ENCODE measurements around the gene FRAS1.
A peak's percentile ranks its signal among the peaks of the same experiment; 100 is the strongest.
"Not testable (repeated sequence)": the region's sequence is repeated elsewhere in the genome, so short reads cannot be mapped to it uniquely, and the experiment has no call there.

FRAS1 gene

GRCh38 chr4:78057135-78057599, at the start of gene FRAS1:
TSS of gene FRAS1 (plus strand) at chr4:78057323. CDS start at chr4:78058010, 687 bp downstream.
- peak in 38 of 56 donors; percentile 7 to 71 (median 42) for DNase-seq

- DNase-seq = not testable (repeated sequence)
These were observed 46.1 kb upstream of the FRAS1 start for GRCh38 chr4:78011003-78011402.

DNA sequence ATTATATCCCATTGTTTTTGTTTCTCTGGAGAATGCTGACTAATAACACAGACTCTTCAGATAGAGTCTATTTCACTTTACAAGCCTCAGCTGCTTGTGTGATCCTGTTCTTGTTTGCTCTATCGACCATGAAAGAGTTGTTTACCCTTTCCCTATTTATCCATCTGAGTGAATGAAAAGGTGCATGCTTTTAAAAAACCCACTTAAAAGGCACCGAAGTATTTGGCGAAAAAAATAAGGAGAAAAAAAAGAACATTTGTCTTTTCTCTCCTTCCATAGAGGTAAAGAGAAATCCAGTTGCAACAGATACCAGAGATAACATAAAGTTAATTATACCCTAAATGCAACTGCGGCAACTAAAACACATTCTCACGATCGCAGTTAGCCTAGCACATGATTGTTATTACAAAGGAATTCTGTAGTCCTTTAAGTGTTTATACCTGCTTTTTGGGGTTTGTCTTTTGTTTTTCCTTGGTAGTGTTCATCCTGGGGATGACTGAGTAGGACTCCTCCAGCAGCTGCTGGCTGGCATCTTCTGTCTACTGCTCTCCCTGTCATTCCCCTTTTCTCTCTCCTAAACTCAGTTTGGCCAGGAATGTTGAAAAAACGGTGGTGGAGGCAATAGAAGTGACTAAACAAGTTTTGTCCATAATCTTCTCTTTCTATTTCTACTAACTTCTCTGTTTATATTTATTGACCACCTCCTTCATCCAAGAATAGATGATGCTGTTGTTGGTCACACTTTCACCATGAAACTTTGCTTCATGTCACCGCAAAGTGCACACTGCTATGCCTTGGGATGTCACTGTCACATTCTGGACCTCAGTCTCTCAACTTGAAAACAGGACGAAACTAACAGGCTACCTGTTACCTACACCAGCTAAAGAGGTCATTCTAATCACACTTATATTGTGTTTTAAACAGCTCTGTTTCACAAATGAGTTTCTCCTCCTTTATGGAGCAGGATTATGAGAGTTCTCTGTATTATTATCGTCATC, 41.9 kb upstream of the FRAS1 start:
- DNase-seq = no peak

DNA sequence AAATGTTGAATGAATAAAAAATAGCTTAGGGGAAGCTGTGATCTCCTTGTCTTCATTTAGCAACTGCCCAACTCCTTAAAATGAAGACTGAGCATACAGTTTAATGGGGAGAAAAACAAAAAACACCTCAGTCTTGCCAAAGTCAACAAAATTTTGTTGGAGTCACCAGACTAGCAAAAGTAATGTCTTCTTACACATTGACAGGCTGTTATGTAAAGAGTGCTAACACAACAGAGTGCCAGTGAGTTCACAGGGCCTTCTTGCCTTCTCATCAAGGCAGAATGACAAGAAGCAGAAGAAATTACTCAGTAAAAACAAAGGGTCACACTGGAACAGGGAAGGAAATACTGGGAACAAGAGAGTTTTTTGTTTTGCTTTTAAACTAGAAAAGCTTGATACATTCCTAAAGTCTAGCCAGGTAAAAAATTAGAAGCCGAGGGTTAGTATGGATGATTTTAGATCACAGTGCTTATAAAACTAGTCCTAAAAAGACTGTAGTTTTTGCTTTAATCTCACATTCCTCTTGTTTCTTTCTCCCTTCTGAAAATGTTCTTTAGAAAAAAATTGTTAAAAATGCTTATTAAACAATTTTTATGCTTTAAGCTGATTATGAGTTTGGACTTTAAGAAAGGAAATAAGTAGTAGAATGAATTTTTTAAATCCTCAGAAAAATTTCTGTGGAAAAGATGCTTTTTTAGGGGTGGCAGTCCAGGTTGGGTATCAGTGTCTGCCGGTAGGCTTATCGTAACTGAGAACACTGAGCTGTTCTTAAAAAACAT, 38.7 kb upstream of the FRAS1 start:
- DNase-seq = no peak

DNA sequence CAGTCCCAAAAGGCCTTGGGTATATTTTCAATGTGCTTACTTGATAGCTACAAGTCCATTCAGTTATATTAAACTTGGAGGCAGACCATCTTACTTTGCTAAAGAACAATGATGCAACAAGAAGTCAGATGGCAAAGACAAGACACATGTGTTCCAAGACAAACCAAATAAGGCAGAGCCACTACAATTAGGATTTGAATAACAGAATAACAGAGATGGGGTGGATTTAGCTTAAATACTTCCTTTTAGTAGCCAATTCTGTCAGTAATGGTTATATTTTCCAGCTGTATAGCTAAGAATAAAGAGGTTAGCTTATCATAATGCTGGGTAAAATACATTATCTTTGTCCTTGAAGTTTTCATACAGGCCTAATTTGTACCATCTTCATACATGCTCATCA, 37.7 kb upstream of the FRAS1 start:
- DNase-seq = no peak

GRCh38 chr4:78020677-78021076, 36.4 kb upstream of the FRAS1 start:
- no peak for DNase-seq

GRCh38 chr4:78022517-78022916, 34.6 kb upstream of the FRAS1 start:
- DNase-seq = no peak

DNA sequence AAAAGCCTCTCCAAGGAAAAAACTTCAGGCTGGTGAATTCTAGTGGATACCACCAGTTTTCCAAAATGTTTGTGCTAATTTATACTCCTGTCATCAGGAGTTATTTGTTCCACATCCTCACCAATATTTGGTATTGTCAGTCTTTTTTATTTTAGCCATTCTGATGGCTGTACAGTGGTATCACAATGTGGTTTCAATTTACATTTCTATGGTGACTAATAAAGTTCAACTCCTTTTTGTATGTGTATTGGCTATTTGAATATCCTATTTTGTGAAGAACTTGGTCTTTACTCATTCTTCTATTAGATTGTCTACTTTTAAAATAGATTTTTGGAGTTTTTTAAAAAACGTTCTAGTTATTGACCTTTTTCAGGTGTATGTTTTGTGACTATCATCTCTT, 33.0 kb upstream of the FRAS1 start:
- DNase-seq = no peak

GRCh38 chr4:78024576-78025091, 32.5 kb upstream of the FRAS1 start:
- DNase-seq = no peak

DNA sequence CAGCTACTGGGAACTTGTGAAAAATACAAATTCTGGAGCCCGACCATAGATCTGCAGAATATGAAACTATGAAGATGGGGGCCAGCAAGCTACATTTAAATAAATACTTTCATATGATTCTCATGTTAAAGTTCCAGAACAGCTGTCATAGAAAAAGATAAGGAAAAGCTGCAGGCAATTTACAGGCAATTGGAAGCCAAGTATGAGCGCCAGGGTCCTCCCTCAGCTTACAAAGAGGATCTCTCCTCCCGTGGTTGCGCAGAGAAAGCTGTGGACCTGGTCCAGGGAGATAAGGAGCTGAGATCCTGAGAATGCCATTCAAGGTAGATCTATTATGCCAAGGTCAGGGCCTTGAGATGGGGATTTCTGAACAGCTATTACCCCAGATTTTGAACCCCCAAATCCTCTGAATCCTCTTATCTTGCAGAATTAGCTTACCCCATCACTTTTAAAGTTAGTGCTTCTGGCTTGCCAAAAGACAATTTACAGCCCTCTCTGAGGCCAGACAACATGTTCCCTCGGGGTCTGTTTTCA, 25.6 kb upstream of the FRAS1 start:
- no peak for DNase-seq

DNA sequence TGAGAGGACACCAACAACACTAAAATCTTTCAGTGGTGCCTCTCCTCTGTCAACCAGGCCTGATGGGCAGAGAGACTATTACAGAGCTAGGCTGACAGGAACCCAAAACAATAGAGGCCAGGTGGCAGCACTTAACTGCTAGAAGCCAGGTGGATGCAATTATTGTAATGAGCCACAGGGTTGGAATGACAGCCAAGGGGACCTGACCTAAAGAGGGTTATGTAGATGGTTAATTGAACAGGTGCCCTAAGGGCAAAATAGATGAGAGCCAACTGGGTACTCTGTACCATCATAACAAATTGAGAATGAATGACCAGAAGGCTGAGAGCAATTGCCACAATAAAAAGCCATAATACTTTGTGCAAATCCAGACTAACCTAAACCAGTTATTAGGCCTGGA, 24.7 kb upstream of the FRAS1 start:
- no peak for DNase-seq

DNA sequence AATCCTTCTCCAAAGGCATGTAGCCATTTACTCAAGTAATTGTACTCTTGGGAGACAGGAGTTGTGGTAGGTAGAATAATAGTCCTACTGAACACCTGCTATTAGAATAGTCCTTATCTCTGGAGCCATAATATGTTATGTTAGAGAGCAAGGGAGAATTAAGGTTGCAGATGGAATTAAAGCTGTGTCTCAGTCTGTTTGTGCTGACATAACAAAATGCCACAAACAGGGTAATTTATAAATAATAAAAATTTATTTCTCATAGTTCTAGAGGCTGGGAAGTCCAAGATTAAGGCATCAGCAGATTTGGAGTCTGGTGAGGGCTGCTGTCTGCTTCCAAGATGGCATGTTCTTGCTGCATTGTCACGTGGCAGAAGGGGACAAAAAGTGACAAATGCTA, 24.2 kb upstream of the FRAS1 start:
- no peak for DNase-seq

GRCh38 chr4:78033861-78034260, 23.3 kb upstream of the FRAS1 start:
- DNase-seq = no peak

- DNase-seq = no peak
These were observed 18.4 kb upstream of the FRAS1 start for GRCh38 chr4:78038704-78039103.

GRCh38 chr4:78039678-78040077, 17.4 kb upstream of the FRAS1 start:
- DNase-seq = no peak

DNA sequence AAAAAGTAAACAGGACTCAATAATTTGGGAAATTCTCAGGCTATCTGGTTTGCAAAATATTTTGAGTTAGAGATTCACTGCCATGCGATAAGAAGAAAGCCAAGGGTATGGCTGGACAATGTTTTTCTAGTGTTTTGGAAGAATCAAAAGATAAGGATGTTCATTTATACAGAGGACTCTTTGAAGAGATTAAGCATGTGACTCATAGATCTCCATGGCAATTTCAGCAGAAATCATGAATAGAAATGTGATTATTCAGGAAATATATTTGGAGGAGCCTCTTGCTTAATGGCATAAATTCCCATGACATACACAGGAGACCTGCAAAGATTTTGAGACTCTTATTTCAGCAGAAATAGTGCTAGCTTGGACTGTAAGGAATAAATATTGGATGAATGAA, 16.7 kb upstream of the FRAS1 start:
- no peak for DNase-seq

DNA sequence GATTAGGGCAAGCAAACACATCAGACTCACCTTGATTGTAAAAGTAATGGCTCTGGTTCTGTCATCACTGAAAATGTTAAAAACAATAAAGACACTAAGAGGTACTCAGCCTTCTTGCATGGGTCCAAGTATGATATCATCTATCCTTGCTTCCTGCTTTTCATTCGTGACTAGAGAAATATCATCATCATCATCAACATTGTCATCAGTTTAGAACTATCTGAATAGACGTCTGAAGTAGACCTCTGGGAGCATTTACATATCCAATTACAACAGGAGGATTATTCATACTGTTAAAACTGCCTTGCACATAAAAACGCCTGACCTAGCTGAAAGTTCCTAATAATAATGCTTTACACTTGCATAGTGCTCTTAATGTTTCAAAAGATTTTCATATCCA, 9.8 kb upstream of the FRAS1 start:
- DNase-seq = no peak

GRCh38 chr4:78056265-78057129, 626 bp upstream of the FRAS1 start:
- DNase-seq = peak in 46 of 56 donors; percentile 1 to 74 (median 44)

- peak in 34 of 56 donors; percentile 2 to 62 (median 33) for DNase-seq
These were observed 752 bp downstream of the FRAS1 start for GRCh38 chr4:78057600-78058550.
